Neural cell (in vitro differentiated cells): Measurements from ENCODE around the gene WDR31. TPM values are rescaled to one million over a fixed set of nuclear protein-coding genes. Genes with fewer than 3 reads are reported as not detected.

ENCODE experiments used
- H2AFZ ChIP-seq: fragments of 200-600, 300-800 bp; sonication (generic), shearing (Covaris generic); 2 replicates; pipeline ENCODE4 v1.6.0; 2014; ENCODE audit warnings: low read depth, mild to moderate bottlenecking, antibody characterized with exemption, low read length, moderate library complexity
- H3F3A ChIP-seq: fragments of 200-600 bp; shearing (Covaris generic); 2 replicates; pipeline ENCODE4 v1.6.1; 2016; ENCODE audit warnings: mild to moderate bottlenecking, moderate library complexity, mixed read lengths, antibody characterized with exemption, low read length; ENCODE audit not compliant: insufficient read depth, poor library complexity, severe bottlenecking
- H3K27ac ChIP-seq: fragments of 200-600, 300-800 bp; sonication (generic), shearing (Covaris generic); 2 replicates; pipeline ENCODE4 v1.5.1; 2014; ENCODE audit warnings: mild to moderate bottlenecking, low read length, moderate library complexity
- H3K27me3 ChIP-seq: fragments of 300-800, 200-600 bp; sonication (generic), shearing (Covaris generic); 2 replicates; pipeline ENCODE4 v1.6.0; 2014; ENCODE audit warnings: mild to moderate bottlenecking, low read depth, low read length, moderate library complexity; ENCODE audit not compliant: insufficient read depth
- H3K36me3 ChIP-seq: fragments of 300-800, 200-600 bp; sonication (generic), shearing (Covaris generic); 2 replicates; pipeline ENCODE4 v1.5.1; 2014; ENCODE audit warnings: mild to moderate bottlenecking, antibody characterized with exemption, low read length, moderate library complexity; ENCODE audit not compliant: insufficient read depth
- H3K4me2 ChIP-seq: fragments of 300-800, 200-600 bp; sonication (generic), shearing (Covaris generic); 2 replicates; pipeline ENCODE4 v1.6.0; 2014; ENCODE audit warnings: mild to moderate bottlenecking, low read length
- H3K4me3 ChIP-seq: fragments of 300-800, 200-600 bp; sonication (generic), shearing (Covaris generic); 2 replicates; pipeline ENCODE4 v1.5.1; 2014; ENCODE audit warnings: mild to moderate bottlenecking, low read length, moderate library complexity
- H3K79me2 ChIP-seq: fragments of 200-600 bp; shearing (Covaris generic); replicated peaks from 2 replicates; pipeline ENCODE4 v1.6.0; 2014; ENCODE audit warnings: mild to moderate bottlenecking, low read length, moderate library complexity; ENCODE audit not compliant: insufficient read depth
- H3K9ac ChIP-seq: fragments of 300-800, 200-600 bp; sonication (generic), shearing (Covaris generic); 2 replicates; pipeline ENCODE4 v1.6.1; 2016; ENCODE audit warnings: mild to moderate bottlenecking, low read length, mixed read lengths
- H3K9me2 ChIP-seq: fragments of 200-600 bp; shearing (Covaris generic); 2 replicates; pipeline ENCODE4 v1.6.1; 2016; ENCODE audit warnings: mild to moderate bottlenecking, low read length, mixed read lengths; ENCODE audit not compliant: insufficient read depth
- H3K9me3 ChIP-seq: fragments of 200-600, 300-800 bp; sonication (generic), shearing (Covaris generic); 2 replicates; pipeline ENCODE4 v1.6.1; 2016; ENCODE audit warnings: mild to moderate bottlenecking, mixed run types, low read length, moderate library complexity, mixed read lengths
- H4K20me1 ChIP-seq: fragments of 200-600 bp; shearing (Covaris generic); 2 replicates; pipeline ENCODE4 v1.6.1; 2016; ENCODE audit warnings: mild to moderate bottlenecking, mixed run types; ENCODE audit not compliant: insufficient read depth
- CTCF ChIP-seq: fragments of 450-650 bp; IDR thresholded peaks from 2 replicates; pipeline ENCODE4 v1.5.1; 2014; ENCODE audit warnings: antibody characterized with exemption, mild to moderate bottlenecking, moderate library complexity; ENCODE audit not compliant: poor library complexity, severe bottlenecking
- EP300 ChIP-seq: fragments of 450-650 bp; conservative IDR thresholded peaks from 2 replicates; pipeline ENCODE4 v1.6.1; 2014; ENCODE audit warnings: antibody characterized with exemption, mild to moderate bottlenecking, moderate library complexity; ENCODE audit not compliant: poor library complexity, severe bottlenecking
- EZH2 ChIP-seq: fragments of 200-600, 300-800 bp; shearing (Covaris generic), sonication (generic); IDR thresholded peaks from 2 replicates; pipeline ENCODE4 v1.6.1; 2014; ENCODE audit warnings: antibody characterized with exemption, low read length, borderline replicate concordance, mild to moderate bottlenecking; ENCODE audit not compliant: insufficient read depth, poor library complexity, severe bottlenecking
- MXI1 ChIP-seq: fragments of 450-650 bp; conservative IDR thresholded peaks from 2 replicates; pipeline ENCODE4 v1.6.1; 2014; ENCODE audit warnings: antibody characterized with exemption, mild to moderate bottlenecking; ENCODE audit not compliant: poor library complexity, severe bottlenecking
- POLR2AphosphoS5 ChIP-seq: IDR thresholded peaks from 2 replicates; pipeline ENCODE4 v1.6.1; 2012
- RAD21 ChIP-seq: fragments of 450-650 bp; conservative IDR thresholded peaks from 2 replicates; pipeline ENCODE4 v1.6.1; 2014; ENCODE audit warnings: antibody characterized with exemption, mild to moderate bottlenecking, moderate library complexity
- REST ChIP-seq: IDR thresholded peaks from 2 replicates; pipeline ENCODE4 v1.6.1; 2012; ENCODE audit warnings: borderline replicate concordance
- SMC3 ChIP-seq: fragments of 450-650 bp; conservative IDR thresholded peaks from 2 replicates; pipeline ENCODE4 v1.6.1; 2014; ENCODE audit warnings: antibody characterized with exemption, mild to moderate bottlenecking, moderate library complexity; ENCODE audit not compliant: poor library complexity
- TAF1 ChIP-seq: IDR thresholded peaks from 2 replicates; pipeline ENCODE4 v1.6.1; 2012; ENCODE audit warnings: low read depth
- polyA plus RNA-seq: library from polyadenylated mRNA; depleted of rRNA; stranded (reverse); fragments of >200 nt; gene quantifications from 2 replicates; pipeline ENCODE4 v1.2.3, GENCODE V29; 2014

Gene WDR31
- polyA plus RNA-seq, 1 donor from 2014 or later: 0.59 TPM

DNA sequence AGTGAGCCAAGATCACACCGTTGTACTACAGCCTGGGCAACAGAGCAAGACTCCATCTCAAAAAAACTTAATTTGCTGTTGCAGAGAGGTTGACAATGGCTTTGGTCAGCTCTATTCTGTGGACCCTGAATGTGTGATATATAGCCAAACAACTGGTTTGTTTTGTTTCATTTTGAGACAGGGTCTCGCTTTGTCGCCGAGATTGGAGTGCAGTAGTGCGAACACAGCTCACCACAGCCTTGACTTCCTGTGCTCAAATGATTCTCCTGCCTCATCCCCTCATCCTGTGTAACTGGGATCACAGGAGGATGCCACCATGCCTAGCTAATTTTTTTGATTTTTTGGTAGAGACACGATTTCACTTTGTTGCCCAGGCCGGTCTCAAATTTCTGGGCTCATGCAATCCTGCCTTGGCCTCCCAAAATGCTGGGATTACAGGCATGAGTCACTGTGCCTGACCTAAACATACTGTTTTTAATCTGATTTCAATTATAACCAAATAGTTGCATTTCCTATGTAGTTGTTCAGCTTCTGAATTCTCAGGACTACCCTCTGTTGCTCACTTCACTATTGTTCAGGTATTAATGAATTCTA is 46.7 kb downstream of the WDR31 start:
- peaks cover 4% of the 10 kb centered on the region for H3K36me3 ChIP-seq
- H3K79me2 ChIP-seq: no peaks in the 10 kb centered on the region
- no peaks in the 10 kb centered on the region for H3K9me3 ChIP-seq
- H3F3A ChIP-seq: no peaks in the 10 kb centered on the region
- no peak overlapping the region for H3K27ac ChIP-seq
- no peaks in the 10 kb centered on the region for H3K27me3 ChIP-seq
- no peaks in the 10 kb centered on the region for H3K9me2 ChIP-seq
- H3K4me2 ChIP-seq: no peak overlapping the region
- no peak overlapping the region for H3K4me3 ChIP-seq
- no peak overlapping the region for H2AFZ ChIP-seq
- TF ChIP-seq EZH2 (no peak), POLR2AphosphoS5 (no peak)
- H3K9ac ChIP-seq: no peak overlapping the region
- H4K20me1 ChIP-seq: no peaks in the 10 kb centered on the region

DNA sequence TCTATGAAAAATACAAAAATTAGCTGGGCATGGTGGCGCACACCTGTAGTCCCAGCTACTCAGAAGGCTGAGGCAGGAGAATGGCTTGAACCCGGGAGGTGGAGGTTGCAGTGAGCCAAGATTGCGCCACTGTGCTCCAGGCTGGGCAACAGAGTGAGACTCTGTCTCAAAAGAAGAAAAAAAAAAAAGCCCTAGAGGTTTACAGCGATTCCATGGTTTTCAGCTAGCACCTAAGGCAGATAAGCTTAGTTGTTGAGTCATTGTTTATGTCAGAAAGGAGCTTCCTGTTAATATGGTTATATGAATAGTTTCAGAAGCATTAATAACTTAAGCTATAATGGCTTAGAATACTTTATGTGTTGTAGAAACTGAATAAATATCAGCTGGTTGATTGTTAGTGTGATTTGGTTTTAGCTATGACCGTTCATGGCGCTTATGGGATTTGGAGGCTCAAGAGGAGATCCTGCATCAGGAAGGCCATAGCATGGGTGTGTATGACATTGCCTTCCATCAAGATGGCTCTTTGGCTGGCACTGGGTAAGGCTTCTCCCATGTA is 49.9 kb downstream of the WDR31 start:
- Histone ChIP-seq H3K36me3 (peaks cover 16% of the 10 kb centered on the region), H3K9me3 (no peaks in the 10 kb centered on the region), H3K9ac (no peak overlapping the region), H3K27me3 (no peaks in the 10 kb centered on the region), H3K4me3 (no peak overlapping the region), H2AFZ (no peak overlapping the region), H3K27ac (no peak overlapping the region), H4K20me1 (no peaks in the 10 kb centered on the region), H3K9me2 (no peaks in the 10 kb centered on the region), H3F3A (no peaks in the 10 kb centered on the region), H3K4me2 (no peak overlapping the region), H3K79me2 (no peaks in the 10 kb centered on the region)
- TF ChIP-seq CTCF (no peak), MXI1 (no peak), SMC3 (no peak), TAF1 (no peak), EZH2 (no peak), RAD21 (no peak), REST (no peak), POLR2AphosphoS5 (no peak), EP300 (no peak)
